ENCODE results near the gene FAM20A. TPM values are rescaled to one million over a fixed set of nuclear protein-coding genes. Genes with fewer than 3 reads are reported as not detected.

Gene FAM20A
- total RNA-seq, 6 experiments from 2014 or later: 28.2 to 86.0 (median 45.0) TPM

- no peak overlapping the region for H3K27ac ChIP-seq
- peaks cover 0 to 2% (median 0%) of the 10 kb centered on the region in 4 donors for H3K4me1 ChIP-seq
- no peak for DNase-seq
- no peak overlapping the region for H3K4me3 ChIP-seq
- no peaks in the 10 kb centered on the region for H3K9me3 ChIP-seq
- TF ChIP-seq CTCF (IDR thresholded peaks at IDR 0.05) (no peak), POLR2A (IDR thresholded peaks at IDR 0.05) (no peak)
- intact Hi-C loops (cut with DNase I): no loop called here
- no peak for ATAC-seq
- no peaks in the 10 kb centered on the region for H3K27me3 ChIP-seq
- WGBS (ENCODE audit: insufficient coverage, low coverage, low lambda C conversion rate, missing lambda C conversion rate): 83% methylated on average over 4 of the region's 4 CpGs
- H3K36me3 ChIP-seq: peaks cover 0 to 34% (median 6%) of the 10 kb centered on the region in 4 donors
Measured at GRCh38 chr17:68556551-68556950, 44.6 kb downstream of the FAM20A start.

GRCh38 chr17:68544111-68544915 is 56.9 kb downstream of the FAM20A start:
- Histone ChIP-seq H3K27me3 (no peaks in the 10 kb centered on the region), H3K4me3 (no peak overlapping the region), H3K4me1 (peaks cover 0 to 15% (median 4%) of the 10 kb centered on the region in 4 donors), H3K36me3 (peaks cover 0 to 33% (median 7%) of the 10 kb centered on the region in 4 donors), H3K9me3 (no peaks in the 10 kb centered on the region), H3K27ac (no peak overlapping the region)
- ATAC-seq (no peak), DNase-seq (no peak)
- WGBS (ENCODE audit: insufficient coverage, low coverage, low lambda C conversion rate, missing lambda C conversion rate): 73% methylated on average over 10 of the region's 12 CpGs
- intact Hi-C loops (cut with DNase I): no loop called here
- no peak for TF ChIP-seq POLR2A (IDR thresholded peaks at IDR 0.05)
- TF ChIP-seq CTCF (IDR thresholded peaks at IDR 0.05): no peak

GRCh38 chr17:68542698-68543463 is 58.3 kb downstream of the FAM20A start:
- DNase-seq (no peak), ATAC-seq (no peak)
- TF ChIP-seq CTCF (IDR thresholded peaks at IDR 0.05) (no peak), POLR2A (IDR thresholded peaks at IDR 0.05) (no peak)
- H3K4me1 ChIP-seq: peaks cover 0 to 17% (median 4%) of the 10 kb centered on the region in 4 donors
- H3K27ac ChIP-seq: no peak overlapping the region
- H3K4me3 ChIP-seq: no peak overlapping the region
- WGBS (ENCODE audit: insufficient coverage, low coverage, low lambda C conversion rate, missing lambda C conversion rate): 89% methylated on average over 11 of the region's 13 CpGs
- intact Hi-C loops (cut with DNase I): no loop called here
- no peaks in the 10 kb centered on the region for H3K27me3 ChIP-seq
- peaks cover 0 to 47% (median 19%) of the 10 kb centered on the region in 4 donors for H3K36me3 ChIP-seq
- H3K9me3 ChIP-seq: no peaks in the 10 kb centered on the region

- intact Hi-C loops (cut with DNase I): no loop called here
- no peaks in the 10 kb centered on the region for H3K9me3 ChIP-seq
- ATAC-seq (no peak), DNase-seq (no peak)
- no peak overlapping the region for H3K4me3 ChIP-seq
- H3K4me1 ChIP-seq: peaks cover 0 to 17% (median 4%) of the 10 kb centered on the region in 4 donors
- no peak overlapping the region for H3K27ac ChIP-seq
- 89% methylated on average over 4 of the region's 6 CpGs for WGBS (ENCODE audit: insufficient coverage, low coverage, low lambda C conversion rate, missing lambda C conversion rate)
- TF ChIP-seq CTCF (IDR thresholded peaks at IDR 0.05) (no peak), POLR2A (IDR thresholded peaks at IDR 0.05) (no peak)
- H3K36me3 ChIP-seq: peaks cover 0 to 58% (median 27%) of the 10 kb centered on the region in 4 donors
- no peaks in the 10 kb centered on the region for H3K27me3 ChIP-seq
Measured at GRCh38 chr17:68541816-68542215, 59.4 kb downstream of the FAM20A start.
